ENCODE data around the gene CYP4F11. TPM values are rescaled to one million over a fixed set of nuclear protein-coding genes. Genes with fewer than 3 reads are reported as not detected.
"Not testable (repeated sequence)": the region's sequence is repeated elsewhere in the genome, so short reads cannot be mapped to it uniquely, and the experiment has no call there.

The CYP4F11 gene
- total RNA-seq, 2 experiments from 2014 or later, result not detected

- H3K27me3 Mint-ChIP-seq, result peaks cover 60% of the 10 kb centered on the region
- TF ChIP-seq CTCF (IDR thresholded peaks at IDR 0.05), result no peak
- H3K36me3 Mint-ChIP-seq (ENCODE audit: low read depth), result no peaks in the 10 kb centered on the region
- peaks cover 24 to 26% of the 10 kb centered on the region in 2 experiments for H3K27me3 ChIP-seq (ENCODE audit: control insufficient read depth in 1 of 2, insufficient read depth in 2 of 2, low read length in 2 of 2)
- no peak overlapping the region for H3K27ac Mint-ChIP-seq
- H3K4me3 Mint-ChIP-seq, result no peak overlapping the region
- no peak overlapping the region for H3K27ac ChIP-seq (ENCODE audit: low read depth in 1 of 2, low read length in 2 of 2)
- intact Hi-C loops (cut with DNase I, micrococcal nuclease), result no loop called here
- ATAC-seq (ENCODE audit: poor library complexity) (no peak), DNase-seq (no peak)
- no peak overlapping the region for H3K4me3 ChIP-seq (ENCODE audit: low read length)
- H3K4me1 Mint-ChIP-seq (ENCODE audit: low read depth), result no peaks in the 10 kb centered on the region
- ChIA-PET POLR2A (no interaction called here), CTCF (no interaction called here)
- H3K9me3 Mint-ChIP-seq, result no peaks in the 10 kb centered on the region
- H3K9me3 ChIP-seq (ENCODE audit: control insufficient read depth in 1 of 2, insufficient read depth in 1 of 2, low read length in 2 of 2), result peaks cover 6 to 19% of the 10 kb centered on the region in 2 experiments
- no peaks in the 10 kb centered on the region for H3K36me3 ChIP-seq (ENCODE audit: insufficient read depth, low read length)
- H3K4me1 ChIP-seq (ENCODE audit: insufficient read depth, low read length), result no peaks in the 10 kb centered on the region
Measured at GRCh38 chr19:15976836-15977689, 42.7 kb upstream of the CYP4F11 start.

DNA sequence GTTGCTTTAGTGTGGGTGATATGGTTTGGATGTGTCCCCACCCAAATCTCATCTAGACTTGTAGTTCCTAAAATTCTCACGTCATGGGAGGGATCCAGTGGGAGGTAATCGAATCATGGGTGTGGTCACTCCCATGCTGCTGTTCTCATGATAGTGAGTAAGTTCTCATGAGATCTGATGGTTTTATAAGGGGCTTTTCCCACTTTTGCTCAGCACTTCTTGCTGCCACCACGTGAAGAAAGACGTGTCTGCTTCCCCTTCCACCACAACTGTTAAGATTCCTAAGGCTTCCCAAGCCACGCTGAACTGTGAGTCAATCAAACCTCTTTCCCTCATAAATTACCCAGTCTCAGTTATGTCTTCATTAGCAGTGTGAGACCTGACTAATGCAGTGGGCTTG is 40.5 kb upstream of the CYP4F11 start:
- Mint-ChIP-seq H3K27ac (no peak overlapping the region), H3K4me3 (no peak overlapping the region), H3K9me3 (no peaks in the 10 kb centered on the region), H3K36me3 (ENCODE audit: low read depth) (no peaks in the 10 kb centered on the region), H3K27me3 (peaks cover 63% of the 10 kb centered on the region), H3K4me1 (ENCODE audit: low read depth) (no peaks in the 10 kb centered on the region)
- TF ChIP-seq CTCF (IDR thresholded peaks at IDR 0.05), result no peak
- H3K27me3 ChIP-seq (ENCODE audit: control insufficient read depth in 1 of 2, insufficient read depth in 2 of 2, low read length in 2 of 2), result peaks cover 14 to 19% of the 10 kb centered on the region in 2 experiments
- intact Hi-C loops (cut with DNase I, micrococcal nuclease), result no loop called here
- DNase-seq, result peak in 2 of 14 experiments; percentile 5 to 20
- no peak overlapping the region for H3K4me3 ChIP-seq (ENCODE audit: low read length)
- peaks cover 0 to 4% of the 10 kb centered on the region in 2 experiments for H3K9me3 ChIP-seq (ENCODE audit: control insufficient read depth in 1 of 2, insufficient read depth in 1 of 2, low read length in 2 of 2)
- no peak for ATAC-seq (ENCODE audit: poor library complexity)
- POLR2A ChIA-PET, result no interaction called here
- no peak overlapping the region for H3K27ac ChIP-seq (ENCODE audit: low read depth in 1 of 2, low read length in 2 of 2)
- H3K4me1 ChIP-seq (ENCODE audit: insufficient read depth, low read length), result no peaks in the 10 kb centered on the region
- no peaks in the 10 kb centered on the region for H3K36me3 ChIP-seq (ENCODE audit: insufficient read depth, low read length)
- CTCF ChIA-PET, result no interaction called here

GRCh38 chr19:15972043-15972442 is 37.7 kb upstream of the CYP4F11 start:
- H3K36me3 ChIP-seq (ENCODE audit: insufficient read depth, low read length); H3K9me3 ChIP-seq (ENCODE audit: control insufficient read depth in 1 of 2, insufficient read depth in 1 of 2, low read length in 2 of 2); H3K4me3 Mint-ChIP-seq; POLR2A ChIA-PET; H3K4me1 ChIP-seq (ENCODE audit: insufficient read depth, low read length); H3K4me1 Mint-ChIP-seq (ENCODE audit: low read depth); H3K27ac ChIP-seq (ENCODE audit: low read depth in 1 of 2, low read length in 2 of 2); intact Hi-C loops (cut with DNase I, micrococcal nuclease); H3K36me3 Mint-ChIP-seq (ENCODE audit: low read depth); ATAC-seq (ENCODE audit: poor library complexity); DNase-seq; H3K4me3 ChIP-seq (ENCODE audit: low read length); H3K27ac Mint-ChIP-seq; H3K9me3 Mint-ChIP-seq; CTCF ChIA-PET: not testable (repeated sequence)
- H3K27me3 Mint-ChIP-seq, result peaks cover 53% of the 10 kb centered on the region
- H3K27me3 ChIP-seq (ENCODE audit: control insufficient read depth in 1 of 2, insufficient read depth in 2 of 2, low read length in 2 of 2), result peaks cover 11% of the 10 kb centered on the region in 2 experiments
